Loucy (cell line): ENCODE results near the gene NCAM1.

Experiments
- H2AFZ ChIP-seq: fragments of 200-600 bp; sonication (generic); 2 replicates; pipeline ENCODE4 v1.6.0; 2016; ENCODE audit warnings: antibody characterized with exemption, mild to moderate bottlenecking, low read length, moderate library complexity
- H3F3A ChIP-seq: fragments of 200-600 bp; 2 replicates; pipeline ENCODE4 v1.6.0; 2016; ENCODE audit warnings: antibody characterized with exemption, low read depth, mild to moderate bottlenecking
- H3K27me3 ChIP-seq: fragments of 200-600 bp; sonication (generic); 2 replicates; pipeline ENCODE4 v1.6.1; 2014; ENCODE audit warnings: low read length, mild to moderate bottlenecking; ENCODE audit not compliant: insufficient read depth, poor library complexity, severe bottlenecking
- H3K36me3 ChIP-seq: fragments of 200-600 bp; sonication (generic); 2 replicates; pipeline ENCODE4 v1.6.1; 2016; ENCODE audit warnings: low read length; ENCODE audit not compliant: insufficient read depth
- H3K4me1 ChIP-seq: fragments of 200-600 bp; sonication (generic); 2 replicates; pipeline ENCODE4 v1.5.1; 2014; ENCODE audit warnings: low read length, mild to moderate bottlenecking; ENCODE audit not compliant: insufficient read depth, poor library complexity, severe bottlenecking
- H3K4me2 ChIP-seq: fragments of 200-600 bp; sonication (generic); 2 replicates; pipeline ENCODE4 v1.6.0; 2014; ENCODE audit warnings: antibody characterized with exemption, low read length, low read depth, mild to moderate bottlenecking; ENCODE audit not compliant: poor library complexity, severe bottlenecking
- H3K4me3 ChIP-seq: fragments of 200-600 bp; sonication (generic); 2 replicates; pipeline ENCODE4 v1.5.1; 2014; ENCODE audit warnings: low read length, mild to moderate bottlenecking, mixed read lengths; ENCODE audit not compliant: poor library complexity, severe bottlenecking
- H3K79me2 ChIP-seq: fragments of 200-600 bp; sonication (generic); 2 replicates; pipeline ENCODE4 v1.6.1; 2014; ENCODE audit warnings: low read length; ENCODE audit not compliant: insufficient read depth
- H3K9ac ChIP-seq: fragments of 200-600 bp; sonication (generic); 2 replicates; pipeline ENCODE4 v1.6.0; 2014; ENCODE audit warnings: mild to moderate bottlenecking, low read depth, low read length, moderate library complexity; ENCODE audit not compliant: poor library complexity, severe bottlenecking
- H3K9me2 ChIP-seq: fragments of 200-600 bp; sonication (generic); replicated peaks from 2 replicates; pipeline ENCODE4 v1.6.1; 2016; ENCODE audit warnings: low read depth, low read length, mixed read lengths
- H3K9me3 ChIP-seq: fragments of 200-600 bp; sonication (generic); 2 replicates; pipeline ENCODE4 v1.6.1; 2014; ENCODE audit warnings: mild to moderate bottlenecking, antibody characterized with exemption, low read length, low read depth; ENCODE audit not compliant: insufficient read depth
- H4K20me1 ChIP-seq: fragments of 200-600 bp; sonication (generic); 2 replicates; pipeline ENCODE4 v1.6.0; 2014; ENCODE audit warnings: antibody characterized with exemption, low read length, mild to moderate bottlenecking; ENCODE audit not compliant: insufficient read depth, poor library complexity, severe bottlenecking
- EZH2phosphoT487 ChIP-seq: fragments of 200-600 bp; IDR thresholded peaks from 2 replicates; pipeline ENCODE4 v1.6.1; 2018; ENCODE audit warnings: antibody characterized with exemption, mild to moderate bottlenecking, moderate library complexity, borderline replicate concordance
- TF ChIP-seq, protein P1 (sequence below): fragments of 200-600 bp; sonication (generic); conservative IDR thresholded peaks from 2 replicates; pipeline ENCODE4 v1.5.1; 2014; ENCODE audit warnings: mild to moderate bottlenecking, antibody characterized with exemption, low read length

Gene NCAM1

DNA sequence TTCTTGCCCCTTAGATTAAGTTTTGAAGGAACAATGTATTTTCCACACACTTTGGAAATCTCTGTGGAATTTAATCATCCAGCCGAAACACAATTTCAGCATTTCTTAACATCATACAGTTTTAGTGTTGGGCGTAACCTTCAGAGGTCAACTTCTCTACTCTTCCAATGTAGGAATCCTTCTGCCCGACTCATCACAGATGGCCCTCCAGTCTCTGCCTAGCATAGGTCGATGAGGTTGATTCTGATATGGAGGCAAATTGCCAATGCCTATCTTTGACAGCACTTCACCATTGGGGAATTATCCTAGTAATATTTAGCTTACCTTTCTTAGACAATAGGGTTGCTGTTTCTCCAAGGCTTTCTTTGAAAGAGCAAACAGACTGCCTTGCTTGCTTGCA, 177.5 kb downstream of the NCAM1 start:
- H3K9me3 ChIP-seq: no peaks in the 10 kb centered on the region
- H3K36me3 ChIP-seq: no peaks in the 10 kb centered on the region
- no peak overlapping the region for H3K9ac ChIP-seq
- no peak overlapping the region for H2AFZ ChIP-seq
- TF ChIP-seq, protein P1, sequence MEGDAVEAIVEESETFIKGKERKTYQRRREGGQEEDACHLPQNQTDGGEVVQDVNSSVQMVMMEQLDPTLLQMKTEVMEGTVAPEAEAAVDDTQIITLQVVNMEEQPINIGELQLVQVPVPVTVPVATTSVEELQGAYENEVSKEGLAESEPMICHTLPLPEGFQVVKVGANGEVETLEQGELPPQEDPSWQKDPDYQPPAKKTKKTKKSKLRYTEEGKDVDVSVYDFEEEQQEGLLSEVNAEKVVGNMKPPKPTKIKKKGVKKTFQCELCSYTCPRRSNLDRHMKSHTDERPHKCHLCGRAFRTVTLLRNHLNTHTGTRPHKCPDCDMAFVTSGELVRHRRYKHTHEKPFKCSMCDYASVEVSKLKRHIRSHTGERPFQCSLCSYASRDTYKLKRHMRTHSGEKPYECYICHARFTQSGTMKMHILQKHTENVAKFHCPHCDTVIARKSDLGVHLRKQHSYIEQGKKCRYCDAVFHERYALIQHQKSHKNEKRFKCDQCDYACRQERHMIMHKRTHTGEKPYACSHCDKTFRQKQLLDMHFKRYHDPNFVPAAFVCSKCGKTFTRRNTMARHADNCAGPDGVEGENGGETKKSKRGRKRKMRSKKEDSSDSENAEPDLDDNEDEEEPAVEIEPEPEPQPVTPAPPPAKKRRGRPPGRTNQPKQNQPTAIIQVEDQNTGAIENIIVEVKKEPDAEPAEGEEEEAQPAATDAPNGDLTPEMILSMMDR: no peak
- TF ChIP-seq EZH2phosphoT487: no peak
- no peaks in the 10 kb centered on the region for H3K4me1 ChIP-seq
- no peaks in the 10 kb centered on the region for H4K20me1 ChIP-seq
- H3K79me2 ChIP-seq: no peaks in the 10 kb centered on the region
- no peak overlapping the region for H3K4me2 ChIP-seq
- no peaks in the 10 kb centered on the region for H3K27me3 ChIP-seq
- no peak overlapping the region for H3K4me3 ChIP-seq
- no peaks in the 10 kb centered on the region for H3K9me2 ChIP-seq
- no peaks in the 10 kb centered on the region for H3F3A ChIP-seq

DNA sequence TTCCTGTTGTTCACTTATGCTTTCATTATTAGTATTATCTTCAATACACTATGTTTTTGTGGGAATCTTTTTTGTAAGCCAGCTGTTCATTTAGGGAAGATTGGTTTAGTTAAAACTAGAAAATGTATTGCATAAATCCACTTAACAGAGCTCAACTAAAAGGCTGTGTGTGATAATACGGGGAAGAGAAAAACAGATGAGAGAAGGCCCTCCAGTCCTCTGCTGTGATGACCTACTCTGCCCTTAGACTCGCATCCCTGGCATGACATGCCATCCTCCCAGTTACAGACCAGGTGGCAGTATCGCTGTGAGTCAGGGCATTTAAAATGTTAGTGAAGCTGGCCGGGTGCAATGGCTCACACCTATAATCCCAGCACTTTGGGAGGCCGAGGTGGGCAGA, 179.8 kb downstream of the NCAM1 start:
- Histone ChIP-seq H3K9me2 (no peaks in the 10 kb centered on the region), H3K4me1 (no peaks in the 10 kb centered on the region)

DNA sequence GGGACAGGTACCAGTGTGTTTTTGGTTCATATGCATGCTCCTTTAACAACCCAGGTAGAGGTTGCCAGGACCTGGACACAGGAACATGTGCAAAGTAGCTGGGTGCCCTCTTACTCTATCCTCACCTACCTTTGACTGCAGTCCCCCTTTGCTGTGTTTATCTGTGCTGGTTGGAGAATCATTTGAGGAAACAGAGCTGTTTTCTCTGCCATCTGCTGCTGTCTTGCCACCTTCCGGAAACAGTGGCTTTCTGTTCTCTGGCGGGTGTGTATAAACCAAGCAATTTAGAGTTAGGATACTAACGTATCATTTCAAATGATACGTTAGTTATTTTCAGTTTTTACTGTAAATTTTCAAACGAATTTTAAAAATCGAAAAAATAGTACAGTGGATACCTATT, 181.3 kb downstream of the NCAM1 start:
- H3K4me2 ChIP-seq: no peak overlapping the region
- H3K9me3 ChIP-seq: no peaks in the 10 kb centered on the region
- H3F3A ChIP-seq: no peaks in the 10 kb centered on the region
- no peaks in the 10 kb centered on the region for H3K79me2 ChIP-seq
- no peaks in the 10 kb centered on the region for H3K27me3 ChIP-seq
- no peak for TF ChIP-seq EZH2phosphoT487
- TF ChIP-seq, protein P1: no peak
- H3K4me1 ChIP-seq: no peaks in the 10 kb centered on the region
- H3K4me3 ChIP-seq: no peak overlapping the region
- H3K36me3 ChIP-seq: no peaks in the 10 kb centered on the region
- H3K9me2 ChIP-seq: no peaks in the 10 kb centered on the region
- H2AFZ ChIP-seq: no peak overlapping the region
- H4K20me1 ChIP-seq: no peaks in the 10 kb centered on the region
- no peak overlapping the region for H3K9ac ChIP-seq

More for the DNA sequence above, 179.8 kb downstream of the NCAM1 start:
- H3K4me3 ChIP-seq: no peak overlapping the region
- H3K36me3 ChIP-seq: no peaks in the 10 kb centered on the region
- TF ChIP-seq EZH2phosphoT487: no peak
- TF ChIP-seq, protein P1: no peak
- no peaks in the 10 kb centered on the region for H3K9me3 ChIP-seq
- H4K20me1 ChIP-seq: no peaks in the 10 kb centered on the region
- H3K27me3 ChIP-seq: no peaks in the 10 kb centered on the region
- no peak overlapping the region for H2AFZ ChIP-seq
- no peaks in the 10 kb centered on the region for H3F3A ChIP-seq
- H3K4me2 ChIP-seq: no peak overlapping the region
- no peaks in the 10 kb centered on the region for H3K79me2 ChIP-seq
- H3K9ac ChIP-seq: no peak overlapping the region
